Ovary (tissue), 9 donors: ENCODE measurements around the gene SHC3. TPM values are rescaled to one million over a fixed set of nuclear protein-coding genes. Genes with fewer than 3 reads are reported as not detected.

Experiments used
- DNase-seq, 5 donors: peaks; one replicate each; pipeline ENCODE4 v3.0.0-alpha.2; 2019 to 2020
- H3K27ac ChIP-seq, 2 donors: fragments of 200-600 bp; one replicate each; pipeline versions ENCODE4 v1.5.1 to v1.8.0; 2019 to 2022
- H3K27me3 ChIP-seq: fragments of 200-600 bp; one replicate; pipeline ENCODE4 v1.8.0; 2022
- H3K36me3 ChIP-seq: fragments of 200-600 bp; sonication (generic); one replicate; pipeline ENCODE4 v1.5.1; 2019
- H3K4me1 ChIP-seq: one replicate; pipeline ENCODE4 v1.8.1; 2013; ENCODE audit warnings: mild to moderate bottlenecking, moderate library complexity; ENCODE audit not compliant: insufficient read depth
- H3K4me3 ChIP-seq: fragments of 200-600 bp; sonication (generic); one replicate; pipeline ENCODE4 v1.5.1; 2017
- H3K9me3 ChIP-seq, 2 donors: fragments of 200-600 bp in 1 of 2; sonication (generic) in 1 of 2; one replicate each; pipeline versions ENCODE4 v1.5.1 to v1.8.1; 2013 to 2019; ENCODE audit warnings: mild to moderate bottlenecking in 1 of 2, moderate library complexity in 1 of 2
- CTCF ChIP-seq, 3 donors: fragments of 450-650 bp in 2 of 3; fragments of 200-600 bp in 1 of 3; IDR thresholded peaks; one replicate each; pipeline versions ENCODE4 v1.5.1 to v1.8.0; 2016 to 2022; ENCODE audit warnings: antibody characterized with exemption in 3 of 3, mild to moderate bottlenecking in 1 of 3
- EP300 ChIP-seq: sonication (generic); formaldehyde crosslinking; IDR thresholded peaks from one replicate; pipeline ENCODE4 v1.6.1; 2017; ENCODE audit warnings: antibody characterized with exemption
- POLR2A ChIP-seq: fragments of 450-650 bp; IDR thresholded peaks from one replicate; pipeline ENCODE4 v1.6.1; 2017; ENCODE audit warnings: antibody characterized with exemption, mild to moderate bottlenecking, moderate library complexity
- WGBS, 3 donors: extraction: QIAGEN DNeasy Blood & Tissue Kit in 1 of 3; methylation state at CpG; one replicate each; pipeline versions ENCODE4 v1.1.5 to v1.1.7; 2013 to 2017; 5-methylcytosine and 5-hydroxymethylcytosine counted together
- intact Hi-C, 4 donors: fragments of 100-400 bp; cut with DNase I; formaldehyde crosslinking; loops; one replicate each; pipeline versions ENCODE4 v1.11.0 to v1.15.1; 2022 to 2023
- polyA plus RNA-seq, 2 donors: library from polyadenylated mRNA; stranded (reverse); fragments of 200-250 nt in 1 of 2; fragments of 350-450 nt in 1 of 2; fragmentation: Illumina TruSeq in 1 of 2; extraction: RNeasy Lipid Tissue Mini Kit (QIAGEN cat#74804) in 1 of 2; gene quantifications; one replicate each; pipeline ENCODE4 v1.2.3, GENCODE V29; 2013 to 2014
- total RNA-seq, 7 donors: library from RNA; depleted of rRNA in 2 of 7; stranded (reverse); fragments of >200 nt in 2 of 7; fragmentation: NEBNext Ultra II Directional in 3 of 7; extraction: Animal tissue kit (Norgen Biotek cat#: 25700) in 3 of 7; gene quantifications; one replicate each; pipeline versions ENCODE4 v1.1.0 to v1.2.4, GENCODE V29; 2016 to 2023
- donor health status: DM: no; HTN: no; CAD: no; lungs with moderate emphysema.
- donor health status: DM: no; HTN: no; CAD: no.
- donor health status: Bipolar disorder and iron deficiency.
- donor health status: DM: yes; HTN: yes; CAD: no.
- donor health status: DM: no; HTN: no; CAD: no.
- donor health status: DM: yes; HTN: yes; CAD: no.

The SHC3 gene
- total and polyA plus RNA-seq, 9 donors = 0.05 to 1.0 (median 0.46) TPM

- Histone ChIP-seq H3K9me3 (no peaks in the 10 kb centered on the region), H3K27ac (no peak overlapping the region), H3K27me3 (no peaks in the 10 kb centered on the region), H3K4me3 (no peak overlapping the region), H3K36me3 (no peaks in the 10 kb centered on the region), H3K4me1 (peaks cover 6% of the 10 kb centered on the region)
- no peak for DNase-seq
- intact Hi-C loops = no loop called here
- TF ChIP-seq CTCF (IDR thresholded peaks at IDR 0.05) (no peak), POLR2A (no peak), EP300 (no peak)
Measured at GRCh38 chr9:89029788-89030187, 148.8 kb downstream of the SHC3 start.

- no peaks in the 10 kb centered on the region for H3K27me3 ChIP-seq
- no peaks in the 10 kb centered on the region for H3K36me3 ChIP-seq
- TF ChIP-seq CTCF (IDR thresholded peaks at IDR 0.05) (no peak), EP300 (no peak), POLR2A (no peak)
- WGBS, 3 donors = 79 to 88% (median 82%) methylated on average over 3 of the region's 3 CpGs
- no peak overlapping the region for H3K4me3 ChIP-seq
- no peaks in the 10 kb centered on the region for H3K9me3 ChIP-seq
- H3K27ac ChIP-seq = no peak overlapping the region
- no peak for DNase-seq
- intact Hi-C loops = no loop called here
- H3K4me1 ChIP-seq = peaks cover 13% of the 10 kb centered on the region
Measured at GRCh38 chr9:89026876-89027275, 151.7 kb downstream of the SHC3 start.

GRCh38 chr9:89025553-89025952, 153.1 kb downstream of the SHC3 start:
- no peak for TF ChIP-seq POLR2A
- no peak for TF ChIP-seq CTCF (IDR thresholded peaks at IDR 0.05)
- TF ChIP-seq EP300 = no peak
- Histone ChIP-seq H3K4me1 (peaks cover 26% of the 10 kb centered on the region), H3K27ac (no peak overlapping the region), H3K9me3 (no peaks in the 10 kb centered on the region), H3K4me3 (no peak overlapping the region), H3K27me3 (no peaks in the 10 kb centered on the region), H3K36me3 (no peaks in the 10 kb centered on the region)
- DNase-seq = no peak
- intact Hi-C loops = no loop called here

GRCh38 chr9:89024727-89025126, 153.9 kb downstream of the SHC3 start:
- no peaks in the 10 kb centered on the region for H3K27me3 ChIP-seq
- H3K27ac ChIP-seq = no peak overlapping the region
- no peaks in the 10 kb centered on the region for H3K9me3 ChIP-seq
- no peak overlapping the region for H3K4me3 ChIP-seq
- H3K36me3 ChIP-seq = no peaks in the 10 kb centered on the region
- H3K4me1 ChIP-seq = peaks cover 29% of the 10 kb centered on the region
- TF ChIP-seq POLR2A (no peak), CTCF (IDR thresholded peaks at IDR 0.05) (no peak), EP300 (no peak)
- WGBS, 3 donors = 88 to 96% (median 96%) methylated on average over 4 of the region's 4 CpGs
- intact Hi-C loops = no loop called here
- DNase-seq = no peak

GRCh38 chr9:89023740-89024139, 154.9 kb downstream of the SHC3 start:
- Histone ChIP-seq H3K36me3 (no peaks in the 10 kb centered on the region), H3K4me1 (peaks cover 29% of the 10 kb centered on the region), H3K27ac (peak overlapping the region in 1 of 2 donors; percentile 85), H3K4me3 (no peak overlapping the region), H3K27me3 (no peaks in the 10 kb centered on the region), H3K9me3 (no peaks in the 10 kb centered on the region)
- intact Hi-C loops = no loop called here
- no peak for TF ChIP-seq POLR2A
- TF ChIP-seq CTCF (IDR thresholded peaks at IDR 0.05) = no peak
- TF ChIP-seq EP300 = no peak
- 54 to 64% (median 60%) methylated on average over 3 of the region's 3 CpGs for WGBS, 3 donors
- DNase-seq = no peak
